HG02588 (cell line): ENCODE results near the gene SPOCD1.

Source experiments
- ATAC-seq: cut with Tn5 transposase; IDR thresholded peaks from one replicate; pipeline ENCODE4 v1.9.1; 2021; ENCODE audit warnings: mild to moderate bottlenecking, moderate library complexity; ENCODE audit not compliant: unreplicated experiment

SPOCD1 gene

DNA sequence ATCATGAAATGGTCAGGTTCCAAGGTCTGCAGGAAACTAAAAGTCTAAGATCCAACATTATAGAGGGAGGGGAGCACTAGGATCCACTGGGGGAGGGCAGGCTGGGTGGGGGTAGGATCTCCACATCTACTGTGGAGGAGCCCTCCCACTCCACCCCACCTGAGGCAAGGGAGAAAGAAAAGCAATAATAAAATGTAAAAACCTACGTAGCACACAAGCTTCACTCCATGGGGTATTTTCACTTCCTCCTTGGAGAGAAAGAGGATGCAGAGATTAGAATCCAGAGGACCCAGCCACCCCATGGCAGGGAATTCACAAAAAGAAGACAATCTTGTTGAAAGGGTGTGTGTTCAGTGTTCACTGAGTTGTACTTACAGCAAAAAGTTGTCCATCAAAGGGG, 14.4 kb downstream of the SPOCD1 start:
- ATAC-seq: no peak

DNA sequence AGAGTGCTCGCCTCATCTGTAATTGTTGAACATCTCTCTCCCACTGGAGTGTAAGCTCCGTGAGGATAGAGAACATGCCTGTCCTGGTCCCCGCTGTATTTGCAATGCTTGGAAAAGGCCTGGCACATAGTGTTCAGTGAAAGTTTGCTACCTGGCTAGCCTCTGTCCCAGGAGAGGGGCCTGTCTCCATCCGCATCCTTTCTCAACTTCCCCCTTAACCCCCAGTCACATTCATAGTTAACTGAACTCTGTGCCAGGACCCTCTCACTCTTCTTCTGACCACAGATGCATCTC, 15.2 kb downstream of the SPOCD1 start:
- ATAC-seq: no peak

DNA sequence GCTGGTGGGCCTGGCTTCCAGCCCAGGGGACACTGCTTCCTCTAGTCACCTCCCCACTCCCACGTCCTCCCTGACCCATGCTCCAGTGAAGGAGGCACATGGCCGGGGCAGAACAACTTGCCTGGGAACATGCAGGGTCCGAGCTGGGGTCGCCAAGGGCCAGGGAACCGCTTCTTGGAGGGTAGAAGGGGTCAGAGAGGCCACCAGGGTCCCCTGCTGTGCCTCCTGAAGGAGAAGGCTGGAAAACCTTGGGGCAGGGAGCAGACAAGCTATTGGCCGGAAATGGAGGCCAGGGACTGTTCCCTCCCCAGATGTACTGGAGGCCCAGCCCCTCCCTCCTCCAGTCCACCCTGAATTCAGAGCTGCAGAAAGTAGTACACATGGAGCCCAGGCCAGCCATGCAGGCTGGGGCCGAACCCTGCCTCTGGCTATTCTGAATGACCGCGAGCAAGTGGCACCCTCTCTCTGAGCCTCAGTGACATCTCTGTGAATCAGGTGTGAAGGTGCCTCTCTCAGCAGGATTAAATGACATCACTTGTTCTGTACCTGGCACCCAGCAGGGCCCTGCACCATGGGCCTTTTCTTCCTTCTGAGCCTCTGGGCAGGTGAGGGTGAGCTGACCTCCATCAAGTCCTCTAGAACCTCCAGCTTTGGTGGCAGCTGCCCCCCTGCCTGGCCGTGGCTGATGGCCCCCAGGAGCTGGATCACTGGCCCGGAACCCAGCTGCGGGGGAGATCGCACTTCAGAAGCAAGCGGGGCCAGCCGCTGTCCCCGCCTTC, 15.7 kb downstream of the SPOCD1 start:
- ATAC-seq: no peak

DNA sequence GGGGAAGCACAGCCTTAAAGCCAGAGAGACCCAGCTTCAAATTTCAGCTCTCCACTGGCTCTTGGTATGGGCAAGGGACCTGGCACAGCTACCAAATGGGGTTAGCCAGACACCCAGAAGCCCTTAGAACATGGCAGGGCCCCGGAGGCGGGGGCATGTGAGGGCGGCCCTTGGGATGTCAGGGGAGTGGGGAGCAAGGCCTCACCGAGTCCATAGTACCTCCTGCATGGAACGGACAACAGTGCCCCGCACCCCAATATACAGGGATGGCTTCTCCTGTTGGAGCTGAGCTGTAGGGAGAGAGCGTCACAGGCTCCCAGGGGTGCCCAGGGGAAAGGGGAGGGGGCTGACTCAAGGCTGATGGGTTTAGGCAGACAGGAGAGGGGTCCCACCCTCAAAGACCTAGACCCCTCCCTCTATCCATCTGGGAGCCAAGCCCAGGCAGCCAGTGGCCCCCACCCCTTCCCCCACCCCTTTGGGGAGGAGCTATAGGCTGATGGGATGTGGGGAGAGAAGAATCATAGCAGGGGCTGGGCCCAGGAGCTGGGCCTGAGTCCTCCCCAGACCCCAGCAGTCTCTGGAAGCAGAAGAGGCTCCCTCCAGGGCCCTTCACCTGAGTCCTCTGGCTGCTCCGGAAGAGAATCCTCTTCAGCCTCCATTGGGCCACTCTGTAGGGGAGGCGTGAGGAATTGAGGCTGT, 16.5 kb downstream of the SPOCD1 start:
- no peak for ATAC-seq

DNA sequence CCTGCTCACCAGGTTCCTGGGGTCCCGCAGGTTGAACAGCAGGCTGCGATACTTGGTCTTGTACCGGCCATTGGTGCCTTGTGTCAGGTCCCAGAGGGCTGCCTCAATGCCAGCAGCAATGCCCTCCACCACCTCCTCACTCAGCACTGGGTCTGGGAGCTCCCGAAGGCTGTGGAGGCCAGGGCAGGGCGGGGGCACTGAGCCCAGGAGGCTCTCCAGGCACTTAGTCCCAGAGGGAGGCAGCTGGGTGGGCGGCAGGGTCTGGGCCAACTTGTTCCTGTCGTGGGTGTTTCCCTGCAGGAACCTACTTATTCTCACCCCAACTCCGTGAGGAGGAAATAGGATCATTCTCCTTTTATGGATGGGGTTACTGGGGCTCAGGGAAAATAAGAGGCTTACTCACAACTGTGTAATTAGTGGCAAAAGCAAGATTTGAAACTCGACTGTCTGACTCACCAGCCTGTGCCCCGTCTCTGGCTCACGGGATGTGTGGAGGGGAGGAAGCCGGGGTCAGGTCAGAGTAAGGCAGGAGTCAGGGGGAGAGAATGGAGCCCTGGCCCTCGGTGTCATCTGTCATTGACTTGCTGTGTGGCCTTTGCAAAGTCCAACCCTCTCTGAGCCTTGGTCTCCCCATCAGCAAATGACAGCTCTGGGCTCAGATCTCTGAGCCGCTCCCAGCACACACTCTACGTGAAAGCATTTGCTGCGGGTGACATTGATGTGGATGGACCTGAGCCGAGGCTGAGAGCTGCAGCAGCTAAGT, 17.2 kb downstream of the SPOCD1 start:
- no peak for ATAC-seq

DNA sequence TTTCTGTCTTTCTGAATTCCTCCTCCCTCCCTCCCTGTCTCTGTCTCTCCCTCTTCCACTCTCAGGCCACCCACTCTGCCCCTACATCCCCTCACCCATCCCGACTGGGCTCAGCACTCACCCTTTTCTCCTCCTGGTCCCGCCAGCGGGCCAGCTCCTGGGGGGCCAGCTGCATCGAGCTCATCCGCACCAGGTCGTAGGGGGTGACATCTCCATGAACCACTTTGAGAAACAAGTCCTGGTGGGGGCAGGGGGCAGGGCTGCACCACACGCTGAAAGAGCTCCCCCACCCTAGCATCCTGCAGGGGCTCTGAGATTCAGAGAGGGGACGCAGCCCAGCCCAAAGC, 17.8 kb downstream of the SPOCD1 start:
- no peak for ATAC-seq

DNA sequence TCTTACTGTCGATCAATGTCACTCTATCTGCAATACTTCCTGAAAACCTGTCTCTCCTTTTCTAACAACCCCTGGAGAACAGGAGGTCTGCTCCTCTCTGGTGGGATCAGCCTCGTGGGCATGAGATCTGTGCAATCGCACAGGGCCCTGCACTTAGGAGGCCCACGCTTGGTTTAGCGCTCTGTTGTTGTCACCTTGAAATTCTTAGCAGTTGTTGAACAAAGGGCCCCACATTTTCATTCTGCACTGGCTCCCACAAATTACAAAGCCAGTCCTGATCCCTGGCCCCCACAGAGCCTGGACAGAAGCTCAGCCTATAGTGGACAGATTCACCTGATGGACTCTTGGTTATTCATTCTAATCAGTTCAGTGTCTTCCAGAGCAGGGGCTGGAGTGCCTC, 18.6 kb downstream of the SPOCD1 start:
- no peak for ATAC-seq

DNA sequence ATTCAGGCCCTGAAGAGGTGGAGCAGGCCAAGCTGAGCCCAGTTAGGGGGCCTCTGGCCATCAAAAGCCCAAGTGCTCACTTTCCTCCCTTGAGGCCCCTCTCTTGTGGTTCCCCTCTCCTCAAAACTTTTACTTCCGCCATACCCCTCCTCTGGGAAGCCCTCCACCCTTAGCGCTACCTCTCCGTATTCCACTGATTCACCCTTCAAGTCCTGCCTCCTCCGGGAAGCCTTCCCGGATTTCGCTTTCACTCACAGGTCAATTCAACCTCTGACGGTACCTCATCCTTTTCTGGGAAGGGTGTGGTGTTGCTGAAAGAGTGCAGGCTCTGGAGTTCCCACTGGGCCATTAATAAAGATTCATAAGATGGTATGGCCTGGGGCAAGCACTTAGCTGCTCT, 19.1 kb downstream of the SPOCD1 start:
- no peak for ATAC-seq

DNA sequence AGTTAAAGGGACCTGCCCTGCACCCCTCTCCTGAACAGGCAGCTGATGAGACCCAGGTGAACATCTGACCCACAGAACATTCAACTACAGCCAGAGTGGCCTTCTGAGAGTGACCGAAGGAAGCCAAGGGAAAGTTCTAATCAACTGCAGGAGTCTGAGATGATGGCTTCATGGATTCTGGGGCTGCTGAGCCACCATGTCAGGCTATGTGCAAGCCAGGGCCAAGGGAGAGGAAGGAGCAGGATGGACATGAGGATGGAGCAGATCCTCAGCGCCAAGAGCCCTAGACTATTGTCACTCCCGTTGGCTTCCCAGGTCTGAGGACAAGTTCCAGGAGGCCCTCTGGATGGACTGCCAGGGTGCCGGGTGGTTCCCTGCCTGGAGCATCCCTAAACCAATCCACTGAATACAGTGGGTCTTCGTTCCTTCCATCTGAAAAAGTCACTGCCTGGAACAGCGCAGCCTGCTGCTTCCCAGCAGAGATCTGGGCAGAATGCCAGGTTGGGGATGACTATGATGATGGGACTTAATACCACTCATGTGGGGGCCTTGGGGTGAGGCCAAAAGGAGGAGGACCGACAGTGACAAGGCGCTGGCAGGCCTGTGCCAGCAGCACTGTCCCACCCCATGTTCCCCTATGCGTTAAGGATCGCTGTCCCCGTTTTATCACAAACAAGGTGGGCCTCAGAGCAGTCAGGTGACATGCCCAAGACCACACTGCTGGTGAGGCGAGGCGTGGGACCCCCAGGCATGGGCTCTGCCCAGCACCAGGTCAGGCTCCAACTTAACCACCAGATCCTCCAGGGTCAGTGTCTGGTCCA, 19.8 kb downstream of the SPOCD1 start:
- ATAC-seq: no peak

DNA sequence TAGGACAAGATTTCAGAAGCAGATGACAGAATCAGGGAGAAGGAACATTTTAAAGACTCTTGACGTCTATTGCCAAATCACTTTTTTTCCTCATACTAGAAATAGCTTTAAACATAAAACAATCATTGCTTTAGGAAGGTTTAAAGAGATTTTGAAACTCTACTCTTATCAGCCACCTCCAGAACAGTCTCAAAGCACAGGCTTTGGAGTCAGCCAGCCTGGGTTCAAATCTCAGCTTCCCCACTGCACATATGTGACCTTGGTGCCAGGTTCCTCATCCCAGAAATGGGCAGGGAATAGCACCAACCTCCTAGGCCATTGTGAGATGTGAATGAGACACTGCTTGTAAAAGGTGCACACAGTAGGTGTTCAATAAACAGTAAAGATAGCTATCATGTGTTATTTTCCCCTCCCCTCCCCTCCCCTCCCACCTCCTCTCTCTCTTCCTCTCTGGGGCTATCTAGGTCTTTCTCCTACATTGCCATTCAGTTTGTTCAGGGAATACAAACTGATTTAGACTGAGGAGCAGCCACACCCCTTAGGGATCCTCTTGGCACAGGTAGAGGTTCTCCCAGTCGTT, 20.6 kb downstream of the SPOCD1 start:
- ATAC-seq: no peak

DNA sequence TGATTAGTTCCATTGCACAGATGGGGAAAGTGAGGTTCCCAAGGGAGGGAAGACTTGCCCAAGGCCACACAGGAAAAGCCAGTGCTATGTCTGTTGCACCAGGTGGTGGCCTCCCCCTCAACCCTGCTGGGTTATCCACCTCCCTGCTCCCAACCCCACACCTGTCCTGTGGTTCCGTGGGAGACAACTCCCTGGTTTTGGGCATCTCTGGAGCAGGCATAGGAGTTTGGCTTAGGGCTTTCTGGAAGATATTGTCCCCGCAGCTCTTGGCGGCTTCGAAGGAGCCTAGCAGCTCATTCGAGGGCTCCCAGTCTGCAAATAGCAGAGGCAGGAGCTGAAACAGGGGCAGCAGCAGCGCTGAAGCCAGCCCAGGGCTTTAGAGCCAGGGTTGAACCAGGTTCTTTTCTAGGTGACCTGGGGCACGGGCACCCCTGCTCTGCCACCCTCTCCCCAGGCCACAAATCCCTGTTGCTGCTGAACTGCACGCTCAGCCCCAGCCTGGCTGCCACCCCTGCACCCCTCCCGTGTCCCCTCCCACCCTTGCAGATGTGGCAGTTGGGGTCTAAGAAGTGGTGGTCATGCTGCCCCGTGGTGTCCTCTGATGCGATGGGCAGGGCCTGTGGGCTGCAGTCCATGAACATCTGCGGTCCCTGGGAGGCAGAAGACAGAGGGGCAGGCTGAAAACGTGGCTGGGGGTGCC, 22.1 kb downstream of the SPOCD1 start:
- ATAC-seq: no peak

DNA sequence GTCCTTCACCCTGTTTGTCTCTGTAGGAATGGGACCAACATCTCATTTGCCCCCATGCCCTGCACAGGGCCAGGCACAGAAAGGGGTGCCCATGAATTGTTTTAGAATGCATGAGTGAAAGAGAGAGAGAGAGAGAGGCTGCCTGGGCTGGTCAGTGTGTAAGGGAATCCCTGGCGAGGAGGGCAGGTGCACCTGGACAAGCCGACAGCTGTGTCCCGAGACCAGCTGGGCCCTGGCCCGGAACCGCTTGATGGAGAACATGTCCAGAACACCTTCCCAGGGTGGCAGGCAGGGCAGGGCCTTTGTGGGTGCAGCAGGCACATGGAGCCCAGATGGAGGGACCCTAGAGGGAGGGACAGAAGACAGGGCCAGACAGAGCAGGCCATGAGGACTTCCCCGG, 22.7 kb downstream of the SPOCD1 start:
- no peak for ATAC-seq

DNA sequence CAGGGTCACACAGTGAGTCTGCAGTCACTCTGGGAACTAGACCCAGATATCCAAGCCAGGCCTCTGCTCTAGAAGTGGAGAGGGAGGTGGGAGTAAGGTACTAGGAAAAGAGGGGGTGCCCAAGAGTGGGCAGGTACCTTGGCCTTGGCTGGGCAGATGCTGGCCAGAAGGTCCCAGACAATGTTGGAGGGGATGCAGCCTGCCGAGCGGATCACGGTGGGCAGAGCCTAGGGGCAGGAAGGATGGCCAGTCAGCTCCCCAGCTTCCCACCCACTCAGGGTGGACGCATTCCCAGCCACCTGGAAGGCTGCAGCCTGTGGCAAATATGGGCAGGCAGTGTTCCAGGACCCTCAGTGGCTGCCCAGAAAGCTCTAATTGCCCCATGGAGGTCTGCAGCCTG, 23.3 kb downstream of the SPOCD1 start:
- no peak for ATAC-seq

DNA sequence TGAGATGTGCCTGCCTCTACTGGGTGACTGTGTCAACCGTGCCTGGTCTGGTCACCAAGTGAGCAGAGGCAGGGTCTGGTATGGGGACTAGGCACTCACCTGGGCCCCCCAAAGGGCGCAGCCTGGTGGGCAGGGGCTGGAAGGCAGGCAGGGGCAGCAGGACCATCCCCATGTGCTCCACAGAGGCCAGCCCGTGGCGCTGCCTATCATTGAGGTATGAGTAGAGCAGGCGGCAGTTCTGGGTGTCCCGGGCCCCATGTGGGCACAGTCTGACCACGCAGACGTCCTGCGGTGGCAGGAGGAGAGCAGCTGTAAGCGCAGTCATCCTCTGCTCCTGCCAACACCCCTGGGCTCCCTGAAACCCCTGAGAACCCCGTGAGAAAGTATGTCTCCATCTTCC, 23.7 kb downstream of the SPOCD1 start:
- no peak for ATAC-seq

DNA sequence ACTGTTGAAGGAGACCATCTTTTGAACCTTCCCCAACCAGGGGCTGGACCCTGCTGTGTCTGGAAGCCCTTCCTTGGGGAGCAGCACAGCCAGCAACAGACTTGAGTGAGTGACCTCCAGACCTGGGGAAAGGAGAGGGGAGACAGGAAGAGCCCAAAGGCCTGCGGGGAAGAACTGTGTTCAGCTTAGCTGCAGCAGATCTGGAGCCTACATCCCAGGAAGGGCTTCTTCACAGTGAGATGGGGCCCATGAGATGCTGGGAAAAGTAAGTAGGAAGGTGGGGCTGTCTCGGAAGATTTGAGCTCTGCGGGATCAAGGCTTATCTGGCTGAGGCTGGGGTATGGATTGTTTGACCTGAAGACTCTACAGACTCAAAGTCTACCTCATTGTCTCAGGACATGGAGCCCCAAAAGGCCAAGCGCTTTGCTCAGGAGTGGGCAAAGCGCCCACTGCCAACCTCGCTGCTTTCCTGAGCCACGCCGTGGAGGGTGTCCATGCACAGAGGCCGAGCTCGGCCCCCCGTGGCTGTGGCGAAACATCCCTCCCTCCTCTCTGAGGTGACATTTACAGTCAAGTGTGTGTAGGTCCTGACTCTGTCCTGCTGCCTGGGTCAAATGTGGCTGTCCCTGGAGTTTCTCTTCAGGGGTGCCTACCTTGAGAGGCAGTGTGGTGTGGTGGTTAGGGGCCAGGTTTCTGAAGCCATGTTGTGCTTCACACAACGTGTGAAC, 24.5 kb downstream of the SPOCD1 start:
- no peak for ATAC-seq

DNA sequence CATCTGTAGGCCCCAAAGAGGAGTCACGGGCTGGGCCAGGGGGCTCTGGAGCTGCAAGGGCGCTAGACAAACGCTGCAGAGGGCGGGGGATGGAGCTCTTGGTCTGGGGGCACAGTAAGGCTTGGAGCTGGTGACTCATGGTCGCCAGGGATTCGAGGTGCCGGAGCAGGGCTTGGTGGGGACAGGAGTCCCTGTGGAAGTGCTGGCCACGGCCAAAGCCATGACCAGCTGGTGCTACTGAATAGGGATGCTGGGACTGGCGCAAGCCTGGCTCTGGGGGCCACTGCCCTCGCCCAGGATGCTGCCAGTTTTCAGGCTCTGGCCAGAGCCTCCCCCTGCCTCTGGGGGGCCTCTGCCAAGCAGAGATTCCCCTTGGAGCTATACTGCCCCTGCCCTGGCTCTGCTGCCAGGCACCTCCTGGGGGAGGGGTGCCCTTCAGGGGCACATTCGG, 25.2 kb downstream of the SPOCD1 start:
- ATAC-seq: no peak

DNA sequence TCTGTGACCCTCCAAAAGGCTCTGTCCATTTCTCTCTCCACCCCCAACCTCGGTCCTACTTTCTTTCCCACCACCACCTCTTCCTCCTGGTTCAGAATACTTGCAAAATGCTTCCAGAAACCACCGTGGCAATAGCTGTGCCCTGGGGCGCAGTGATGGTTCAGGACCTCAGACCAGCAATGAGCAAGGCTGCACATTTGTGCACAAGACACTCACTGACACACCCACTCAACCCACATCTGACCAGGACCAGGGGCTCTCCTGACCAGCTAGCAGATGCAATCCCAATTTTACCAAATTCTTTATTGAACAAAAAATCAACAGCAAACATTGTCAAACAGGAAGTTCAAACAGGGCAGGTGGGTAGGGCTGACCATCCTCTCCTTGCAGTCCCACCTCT, 25.7 kb downstream of the SPOCD1 start:
- no peak for ATAC-seq

DNA sequence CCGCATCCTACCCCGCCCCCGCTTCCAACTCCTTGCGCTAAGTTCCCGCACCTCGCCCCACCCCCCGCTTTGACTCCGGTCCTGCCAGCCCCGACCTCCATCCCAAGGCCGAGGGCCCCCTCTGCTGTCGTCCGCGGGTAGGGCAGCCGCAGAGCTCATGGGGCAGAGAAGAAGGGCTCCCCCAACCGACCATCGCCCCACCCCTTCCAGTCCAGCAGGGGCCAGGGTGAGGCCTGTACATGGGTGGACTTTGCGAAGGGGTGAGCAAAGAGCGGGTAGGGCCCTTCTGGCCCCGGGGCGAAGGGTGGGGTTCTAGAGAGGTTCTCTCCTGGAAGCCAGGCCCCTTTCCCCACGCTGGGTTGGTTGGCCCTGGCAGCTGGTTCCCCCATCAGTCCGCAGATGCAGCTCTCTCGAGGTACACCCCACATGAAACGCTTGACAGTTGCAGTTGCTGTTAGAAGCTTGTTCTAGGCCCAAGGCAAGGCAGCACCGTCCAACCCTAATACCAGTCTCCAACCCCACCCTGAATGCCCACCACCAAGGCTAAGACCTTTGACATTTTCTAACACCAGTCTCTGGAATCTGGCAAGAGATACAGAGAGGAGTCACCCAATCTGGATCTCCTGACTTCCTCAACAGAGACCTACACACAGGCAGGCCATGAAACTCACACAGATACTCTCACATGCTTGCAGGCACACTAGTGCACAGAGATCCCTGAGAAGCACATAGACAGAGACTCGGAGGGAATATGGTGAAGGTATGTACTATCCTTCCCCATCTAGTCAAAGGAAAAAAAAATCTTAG, 26.4 kb downstream of the SPOCD1 start:
- ATAC-seq: peak; percentile 53

DNA sequence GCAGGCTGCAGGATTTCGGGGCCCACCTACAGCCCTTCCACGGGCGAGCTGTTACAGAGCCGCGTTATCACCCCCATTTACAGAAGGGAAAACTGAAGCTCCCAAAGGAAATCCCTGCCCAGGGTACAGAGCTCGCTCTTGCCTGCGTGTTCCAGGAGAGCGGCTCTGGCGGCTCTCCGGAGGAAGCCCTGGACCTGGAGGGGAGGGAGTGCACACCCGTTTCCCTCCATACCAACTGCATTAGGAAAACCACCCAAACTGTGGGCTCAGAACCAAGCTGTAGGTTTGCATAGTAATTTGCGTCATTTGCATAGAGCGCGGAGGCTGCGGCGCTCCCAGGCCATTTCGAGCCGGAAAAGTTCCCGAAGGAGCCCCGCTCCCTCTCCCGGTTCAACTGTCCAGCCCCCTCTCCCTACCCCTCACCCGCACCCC, 27.0 kb downstream of the SPOCD1 start:
- peak; percentile 18 for ATAC-seq
